ENCODE measurements around the gene SUGP1. TPM values are rescaled to one million over a fixed set of nuclear protein-coding genes. Genes with fewer than 3 reads are reported as not detected.
A peak's percentile ranks its signal among the peaks of the same experiment; 100 is the strongest.

SUGP1 gene
- polyA plus RNA-seq, 1 donor (not counting 4 experiments of a cell fraction or from before 2014, with no cell fraction given) = 28.6 TPM

DNA sequence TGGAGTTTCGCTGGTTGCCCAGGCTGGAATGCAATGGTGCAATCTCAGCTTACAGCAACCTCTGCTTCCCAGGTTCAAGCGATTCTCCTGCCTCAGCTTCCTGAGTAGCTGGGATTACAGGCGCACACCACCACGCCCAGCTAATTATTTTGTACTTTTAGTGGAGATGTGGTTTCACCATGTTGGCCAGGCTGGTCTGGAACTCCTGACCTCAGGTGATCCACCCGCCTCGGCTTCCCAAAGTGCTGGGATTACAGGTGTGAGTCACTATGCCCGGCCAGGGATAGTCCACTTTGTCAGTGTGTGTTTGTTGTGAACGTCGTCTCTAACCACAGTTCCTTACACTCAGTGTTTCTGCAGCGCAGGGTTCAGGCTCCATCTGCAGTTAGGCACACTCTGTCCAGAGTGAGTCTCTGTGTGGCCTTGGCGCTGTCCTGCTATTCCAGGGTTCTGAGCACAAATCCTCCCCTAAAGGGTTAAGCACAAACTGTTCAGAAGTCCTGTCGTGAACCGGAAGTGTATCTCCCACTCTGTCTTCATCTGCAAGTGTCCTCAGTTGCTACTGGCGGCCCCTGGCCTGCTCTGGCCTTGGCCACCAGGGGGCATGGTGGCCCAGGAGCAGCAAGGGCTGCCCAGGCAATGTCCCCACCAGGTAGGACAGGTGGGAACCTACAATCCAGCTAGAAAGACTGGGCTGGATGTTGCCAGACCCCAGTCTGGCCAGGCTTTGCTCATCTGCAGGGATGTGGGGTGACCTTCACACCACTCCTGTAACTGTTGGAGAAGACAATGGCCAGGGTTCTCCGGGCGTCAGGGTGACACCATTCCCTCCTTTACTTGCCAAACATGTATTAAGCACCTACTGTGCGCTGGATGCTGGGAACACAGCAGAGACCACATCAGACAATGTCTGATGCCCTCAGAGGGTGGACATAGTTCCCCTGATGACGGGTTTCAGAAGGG, 46.4 kb upstream of the SUGP1 start:
- no peak overlapping the region for H3K9ac ChIP-seq (ENCODE audit: control insufficient read depth, extremely low read depth, insufficient read depth, low read length)
- H3K4me1 ChIP-seq (ENCODE audit: control insufficient read depth, extremely low read depth, insufficient read depth, low read length) = peaks cover 7% of the 10 kb centered on the region
- H3K27ac ChIP-seq (ENCODE audit: control insufficient read depth, insufficient read depth, low read length) = no peak overlapping the region
- dilution Hi-C loops (cut with MboI; ENCODE audit: extremely low pct_ligation_motif_present, low sequenced_read_pairs) = no loop called here
- no peaks in the 10 kb centered on the region for H3K9me1 ChIP-seq (ENCODE audit: control insufficient read depth, extremely low read depth, insufficient read depth, low read length)
- no peak overlapping the region for H3K4me3 ChIP-seq (ENCODE audit: control insufficient read depth in 2 of 3, extremely low read depth in 1 of 3, insufficient read depth in 2 of 3, low read depth in 1 of 3, low read length in 3 of 3)
- no peaks in the 10 kb centered on the region for H3K27me3 ChIP-seq (ENCODE audit: control insufficient read depth, extremely low read depth, insufficient read depth, low read length)
- H4K20me1 ChIP-seq (ENCODE audit: control insufficient read depth, extremely low read depth, insufficient read depth, low read length) = no peaks in the 10 kb centered on the region
- FAIRE-seq (peak; percentile 63), DNase-seq (ENCODE audit: low read depth, low spot score) (peak; percentile 44)
- peak overlapping the region; percentile 43 for H3K4me2 ChIP-seq (ENCODE audit: control insufficient read depth, extremely low read depth, insufficient read depth, low read depth, low read length)
- H3K36me3 ChIP-seq (ENCODE audit: control insufficient read depth in 2 of 2, extremely low read depth in 1 of 2, insufficient read depth in 2 of 2, low read length in 2 of 2) = no peaks in the 10 kb centered on the region
- no peaks in the 10 kb centered on the region for H3K79me2 ChIP-seq (ENCODE audit: control insufficient read depth, insufficient read depth, low read length)
- TF ChIP-seq, protein P1, sequence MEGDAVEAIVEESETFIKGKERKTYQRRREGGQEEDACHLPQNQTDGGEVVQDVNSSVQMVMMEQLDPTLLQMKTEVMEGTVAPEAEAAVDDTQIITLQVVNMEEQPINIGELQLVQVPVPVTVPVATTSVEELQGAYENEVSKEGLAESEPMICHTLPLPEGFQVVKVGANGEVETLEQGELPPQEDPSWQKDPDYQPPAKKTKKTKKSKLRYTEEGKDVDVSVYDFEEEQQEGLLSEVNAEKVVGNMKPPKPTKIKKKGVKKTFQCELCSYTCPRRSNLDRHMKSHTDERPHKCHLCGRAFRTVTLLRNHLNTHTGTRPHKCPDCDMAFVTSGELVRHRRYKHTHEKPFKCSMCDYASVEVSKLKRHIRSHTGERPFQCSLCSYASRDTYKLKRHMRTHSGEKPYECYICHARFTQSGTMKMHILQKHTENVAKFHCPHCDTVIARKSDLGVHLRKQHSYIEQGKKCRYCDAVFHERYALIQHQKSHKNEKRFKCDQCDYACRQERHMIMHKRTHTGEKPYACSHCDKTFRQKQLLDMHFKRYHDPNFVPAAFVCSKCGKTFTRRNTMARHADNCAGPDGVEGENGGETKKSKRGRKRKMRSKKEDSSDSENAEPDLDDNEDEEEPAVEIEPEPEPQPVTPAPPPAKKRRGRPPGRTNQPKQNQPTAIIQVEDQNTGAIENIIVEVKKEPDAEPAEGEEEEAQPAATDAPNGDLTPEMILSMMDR (optimal IDR thresholded peaks at IDR 0.05 in 1 of 3, IDR thresholded peaks at IDR 0.05 in 1 of 3, conservative IDR thresholded peaks at IDR 0.05 in 1 of 3; ENCODE audit: extremely low read depth in 1 of 3, insufficient read depth in 2 of 3, low read length in 3 of 3) = peak; percentile 93 to 96 (median 94)
- TF ChIP-seq EZH2 (IDR thresholded peaks at IDR 0.05; ENCODE audit: low read length) = no peak
- H2AFZ ChIP-seq (ENCODE audit: control insufficient read depth, low read length) = peak overlapping the region; percentile 89
- H3K9me3 ChIP-seq (ENCODE audit: control insufficient read depth, low read depth, low read length) = no peaks in the 10 kb centered on the region

DNA sequence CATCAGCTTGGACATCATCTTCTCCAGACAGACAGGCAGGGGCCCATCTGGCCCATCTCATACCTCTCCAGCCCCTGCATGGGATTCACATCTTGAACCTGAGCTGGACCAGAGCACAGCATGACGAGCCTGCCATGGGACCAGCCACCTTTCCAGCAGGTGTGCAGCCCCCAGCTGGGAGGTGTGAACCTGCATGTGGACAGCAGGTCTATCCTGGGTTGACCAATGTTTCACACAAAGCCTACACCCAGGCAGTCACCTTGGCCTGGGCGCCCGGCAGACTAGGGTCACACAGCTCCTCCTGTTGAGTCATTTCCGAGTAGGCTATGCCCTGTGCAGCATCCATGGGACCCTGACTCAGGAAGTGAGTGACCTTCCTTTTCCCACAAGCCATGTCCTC, 41.8 kb upstream of the SUGP1 start:
- Histone ChIP-seq H3K9me1 (ENCODE audit: control insufficient read depth, extremely low read depth, insufficient read depth, low read length) (no peaks in the 10 kb centered on the region), H4K20me1 (ENCODE audit: control insufficient read depth, extremely low read depth, insufficient read depth, low read length) (no peaks in the 10 kb centered on the region), H3K79me2 (ENCODE audit: control insufficient read depth, insufficient read depth, low read length) (no peaks in the 10 kb centered on the region), H2AFZ (ENCODE audit: control insufficient read depth, low read length) (no peak overlapping the region), H3K4me3 (ENCODE audit: control insufficient read depth in 2 of 3, extremely low read depth in 1 of 3, insufficient read depth in 2 of 3, low read depth in 1 of 3, low read length in 3 of 3) (no peak overlapping the region), H3K9ac (ENCODE audit: control insufficient read depth, extremely low read depth, insufficient read depth, low read length) (no peak overlapping the region), H3K4me1 (ENCODE audit: control insufficient read depth, extremely low read depth, insufficient read depth, low read length) (peaks cover 9% of the 10 kb centered on the region), H3K27ac (ENCODE audit: control insufficient read depth, insufficient read depth, low read length) (no peak overlapping the region), H3K27me3 (ENCODE audit: control insufficient read depth, extremely low read depth, insufficient read depth, low read length) (no peaks in the 10 kb centered on the region), H3K36me3 (ENCODE audit: control insufficient read depth in 2 of 2, extremely low read depth in 1 of 2, insufficient read depth in 2 of 2, low read length in 2 of 2) (peaks cover 4 to 6% of the 10 kb centered on the region in 2 experiments), H3K4me2 (ENCODE audit: control insufficient read depth, extremely low read depth, insufficient read depth, low read depth, low read length) (no peak overlapping the region), H3K9me3 (ENCODE audit: control insufficient read depth, low read depth, low read length) (no peaks in the 10 kb centered on the region)
- TF ChIP-seq, protein P1 (optimal IDR thresholded peaks at IDR 0.05 in 1 of 3, IDR thresholded peaks at IDR 0.05 in 1 of 3, conservative IDR thresholded peaks at IDR 0.05 in 1 of 3; ENCODE audit: extremely low read depth in 1 of 3, insufficient read depth in 2 of 3, low read length in 3 of 3) = no peak
- TF ChIP-seq EZH2 (IDR thresholded peaks at IDR 0.05; ENCODE audit: low read length) = no peak
- DNase-seq (ENCODE audit: low read depth, low spot score) = no peak
- dilution Hi-C loops (cut with MboI; ENCODE audit: extremely low pct_ligation_motif_present, low sequenced_read_pairs) = no loop called here
- FAIRE-seq = no peak
